ENCODE measurements around the gene SLCO2A1. TPM values are rescaled to one million over a fixed set of nuclear protein-coding genes. Genes with fewer than 3 reads are reported as not detected.

SLCO2A1 gene
- polyA plus RNA-seq, 4 donors: 1.6 to 36.7 (median 4.9) TPM

DNA sequence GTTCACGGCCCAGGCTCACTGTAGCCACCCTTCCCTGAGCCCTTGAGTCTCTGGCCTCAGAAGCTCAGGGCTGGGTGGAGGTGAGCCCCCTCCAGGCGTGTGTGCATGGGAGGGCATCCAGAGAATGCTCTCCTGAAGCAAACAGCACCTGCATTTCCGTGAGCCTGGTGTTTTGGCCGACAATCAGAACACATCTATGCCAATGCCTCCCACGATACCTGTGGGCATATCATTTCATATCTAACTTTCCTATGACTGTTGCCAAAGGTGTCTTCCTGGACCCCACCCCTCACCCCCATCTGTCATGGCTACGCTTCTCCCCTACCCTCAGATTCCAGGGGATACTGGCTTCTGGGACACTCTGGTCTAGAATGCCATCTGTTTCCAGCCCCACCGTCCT lies 80.7 kb downstream of the SLCO2A1 start:
- H3K27me3 ChIP-seq (ENCODE audit: control insufficient read depth in 3 of 3, insufficient read depth in 3 of 3, low read length in 3 of 3): no peaks in the 10 kb centered on the region
- DNase-seq: no peak
- FAIRE-seq: no peak
- H3K36me3 ChIP-seq (ENCODE audit: control insufficient read depth in 3 of 3, insufficient read depth in 2 of 3, low read depth in 1 of 3, low read length in 3 of 3): no peaks in the 10 kb centered on the region
- peaks cover 0 to 10% (median 9%) of the 10 kb centered on the region in 3 donors for H3K4me1 ChIP-seq (ENCODE audit: control insufficient read depth in 3 of 3, insufficient read depth in 2 of 3, low read depth in 1 of 3, low read length in 2 of 3)
- no peak overlapping the region for H3K27ac ChIP-seq (ENCODE audit: low read depth in 1 of 3, low read length in 2 of 3)
- peaks cover 0 to 8% of the 10 kb centered on the region in 2 donors for H3K9me3 ChIP-seq (ENCODE audit: control insufficient read depth in 2 of 2, insufficient read depth in 1 of 2, low read depth in 1 of 2, low read length in 1 of 2)
- WGBS, 3 donors: 79 to 88% (median 82%) methylated on average over 7 of the region's 7 CpGs
- H3K4me3 ChIP-seq (ENCODE audit: low read depth in 1 of 3, low read length in 3 of 3): no peak overlapping the region

DNA sequence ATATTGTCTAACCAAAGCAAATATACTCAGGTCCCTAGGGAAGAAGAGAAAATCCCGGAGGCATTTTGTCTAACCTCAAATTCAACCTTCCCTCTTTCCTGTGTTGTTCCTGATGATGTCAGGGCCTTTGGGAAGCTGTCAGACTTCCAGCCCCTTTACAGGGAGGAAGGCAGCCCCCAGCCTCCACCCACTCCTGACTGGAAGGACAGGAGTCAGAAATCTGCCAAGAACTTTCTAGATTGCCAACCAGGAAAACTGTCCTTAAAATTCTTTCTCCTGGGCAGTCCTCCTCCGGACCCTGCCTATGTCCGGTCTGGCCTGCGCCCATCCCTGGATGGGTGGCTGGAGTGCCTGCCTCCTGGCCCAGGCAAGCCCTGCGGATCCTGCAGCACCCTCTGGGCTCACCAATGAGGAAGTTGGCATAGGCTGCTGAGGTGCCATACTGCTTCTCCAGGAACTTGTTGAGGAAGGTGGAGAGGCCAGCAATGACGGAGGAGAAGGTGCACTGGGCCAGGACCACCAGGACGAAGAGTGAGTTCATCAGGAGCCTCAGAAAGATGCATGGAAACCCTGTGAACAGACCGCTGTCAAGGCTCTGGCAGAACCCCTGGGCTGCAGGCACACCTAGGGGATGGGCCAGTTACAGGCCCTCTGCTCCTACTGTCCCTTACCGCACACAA lies 81.5 kb downstream of the SLCO2A1 start:
- DNase-seq: no peak
- WGBS, 3 donors: 79 to 90% (median 87%) methylated on average over 8 to 9 of the region's 9 CpGs
- H3K4me1 ChIP-seq (ENCODE audit: control insufficient read depth in 3 of 3, insufficient read depth in 2 of 3, low read depth in 1 of 3, low read length in 2 of 3): peaks cover under 1 to 13% (median 12%) of the 10 kb centered on the region in 3 donors
- no peaks in the 10 kb centered on the region for H3K36me3 ChIP-seq (ENCODE audit: control insufficient read depth in 3 of 3, insufficient read depth in 2 of 3, low read depth in 1 of 3, low read length in 3 of 3)
- no peak overlapping the region for H3K27ac ChIP-seq (ENCODE audit: low read depth in 1 of 3, low read length in 2 of 3)
- H3K4me3 ChIP-seq (ENCODE audit: low read depth in 1 of 3, low read length in 3 of 3): no peak overlapping the region
- FAIRE-seq: no peak
- no peaks in the 10 kb centered on the region for H3K27me3 ChIP-seq (ENCODE audit: control insufficient read depth in 3 of 3, insufficient read depth in 3 of 3, low read length in 3 of 3)
- peaks cover 0 to 8% of the 10 kb centered on the region in 2 donors for H3K9me3 ChIP-seq (ENCODE audit: control insufficient read depth in 2 of 2, insufficient read depth in 1 of 2, low read depth in 1 of 2, low read length in 1 of 2)

- peaks cover 4 to 13% (median 12%) of the 10 kb centered on the region in 3 donors for H3K4me1 ChIP-seq (ENCODE audit: control insufficient read depth in 3 of 3, insufficient read depth in 2 of 3, low read depth in 1 of 3, low read length in 2 of 3)
- peak overlapping the region in 1 of 3 donors; percentile 26 for H3K27ac ChIP-seq (ENCODE audit: low read depth in 1 of 3, low read length in 2 of 3)
- no peak for FAIRE-seq
- DNase-seq: no peak
- no peaks in the 10 kb centered on the region for H3K27me3 ChIP-seq (ENCODE audit: control insufficient read depth in 3 of 3, insufficient read depth in 3 of 3, low read length in 3 of 3)
- 85 to 89% (median 85%) methylated on average over 12 of the region's 12 CpGs for WGBS, 3 donors
- H3K36me3 ChIP-seq (ENCODE audit: control insufficient read depth in 3 of 3, insufficient read depth in 2 of 3, low read depth in 1 of 3, low read length in 3 of 3): peaks cover 0 to 6% (median 0%) of the 10 kb centered on the region in 3 donors
- no peak overlapping the region for H3K4me3 ChIP-seq (ENCODE audit: low read depth in 1 of 3, low read length in 3 of 3)
- H3K9me3 ChIP-seq (ENCODE audit: control insufficient read depth in 2 of 2, insufficient read depth in 1 of 2, low read depth in 1 of 2, low read length in 1 of 2): no peaks in the 10 kb centered on the region
Measured at GRCh38 chr3:133945381-133946095, 84.2 kb downstream of the SLCO2A1 start.

DNA sequence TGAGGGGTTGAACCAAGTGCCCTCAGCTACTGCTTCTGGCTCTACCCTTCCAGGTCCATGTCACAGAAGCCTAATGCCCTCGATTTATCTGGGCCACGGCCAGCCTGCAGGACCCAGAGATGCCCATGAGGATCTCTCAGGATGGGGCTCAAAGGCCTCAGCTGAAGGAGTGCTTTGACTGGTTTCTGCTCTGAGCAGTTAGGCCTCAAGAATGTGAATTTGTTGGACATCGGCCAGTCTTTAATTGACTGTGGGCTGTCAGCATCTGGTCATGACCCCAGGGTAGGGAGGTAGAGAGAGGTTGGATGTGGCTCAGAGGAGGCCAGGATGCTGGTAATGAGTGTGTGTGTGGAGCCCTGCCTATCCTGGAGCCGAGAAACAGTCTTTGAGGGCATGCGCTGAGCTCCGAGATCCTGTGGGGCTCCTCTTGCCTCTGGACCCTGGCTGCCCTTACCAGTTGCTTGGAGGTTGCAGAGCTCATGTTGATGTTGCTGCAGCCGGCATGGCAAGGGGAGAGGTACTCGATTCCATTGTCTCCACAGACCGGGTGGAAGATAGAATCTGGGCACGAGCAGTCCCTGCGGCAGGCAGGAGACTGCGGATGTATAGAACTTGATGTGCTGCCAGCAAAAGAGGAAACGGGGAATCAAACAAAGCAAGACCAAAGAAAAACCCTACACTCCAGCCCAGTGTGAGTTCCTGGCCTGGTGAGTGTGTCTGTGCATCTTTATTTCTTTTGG lies 84.9 kb downstream of the SLCO2A1 start:
- no peaks in the 10 kb centered on the region for H3K27me3 ChIP-seq (ENCODE audit: control insufficient read depth in 3 of 3, insufficient read depth in 3 of 3, low read length in 3 of 3)
- peaks cover 0 to 6% (median 0%) of the 10 kb centered on the region in 3 donors for H3K36me3 ChIP-seq (ENCODE audit: control insufficient read depth in 3 of 3, insufficient read depth in 2 of 3, low read depth in 1 of 3, low read length in 3 of 3)
- WGBS, 3 donors: 64 to 86% (median 74%) methylated on average over 13 of the region's 13 CpGs
- no peak overlapping the region for H3K4me3 ChIP-seq (ENCODE audit: low read depth in 1 of 3, low read length in 3 of 3)
- no peak for DNase-seq
- H3K4me1 ChIP-seq (ENCODE audit: control insufficient read depth in 3 of 3, insufficient read depth in 2 of 3, low read depth in 1 of 3, low read length in 2 of 3): peaks cover 4 to 13% (median 12%) of the 10 kb centered on the region in 3 donors
- peak overlapping the region in 2 of 3 donors; percentile 53 to 89 for H3K27ac ChIP-seq (ENCODE audit: low read depth in 1 of 3, low read length in 2 of 3)
- no peaks in the 10 kb centered on the region for H3K9me3 ChIP-seq (ENCODE audit: control insufficient read depth in 2 of 2, insufficient read depth in 1 of 2, low read depth in 1 of 2, low read length in 1 of 2)
- no peak for FAIRE-seq

GRCh38 chr3:133944181-133944580 lies 85.5 kb downstream of the SLCO2A1 start:
- Histone ChIP-seq H3K27ac (ENCODE audit: low read depth in 1 of 3, low read length in 2 of 3) (peak overlapping the region in 2 of 3 donors; percentile 53 to 89), H3K27me3 (ENCODE audit: control insufficient read depth in 3 of 3, insufficient read depth in 3 of 3, low read length in 3 of 3) (no peaks in the 10 kb centered on the region), H3K4me1 (ENCODE audit: control insufficient read depth in 3 of 3, insufficient read depth in 2 of 3, low read depth in 1 of 3, low read length in 2 of 3) (peaks cover 4 to 13% (median 12%) of the 10 kb centered on the region in 3 donors), H3K36me3 (ENCODE audit: control insufficient read depth in 3 of 3, insufficient read depth in 2 of 3, low read depth in 1 of 3, low read length in 3 of 3) (peaks cover 0 to 6% (median 0%) of the 10 kb centered on the region in 3 donors), H3K9me3 (ENCODE audit: control insufficient read depth in 2 of 2, insufficient read depth in 1 of 2, low read depth in 1 of 2, low read length in 1 of 2) (no peaks in the 10 kb centered on the region), H3K4me3 (ENCODE audit: low read depth in 1 of 3, low read length in 3 of 3) (no peak overlapping the region)
- 33 to 66% (median 46%) methylated on average over 2 of the region's 2 CpGs for WGBS, 3 donors
- DNase-seq: peak in 1 of 2 donors; percentile 45
- no peak for FAIRE-seq

GRCh38 chr3:133943639-133944141 lies 86.0 kb downstream of the SLCO2A1 start:
- H3K9me3 ChIP-seq (ENCODE audit: control insufficient read depth in 2 of 2, insufficient read depth in 1 of 2, low read depth in 1 of 2, low read length in 1 of 2): no peaks in the 10 kb centered on the region
- FAIRE-seq (no peak), DNase-seq (peak; percentile 46 to 87)
- H3K36me3 ChIP-seq (ENCODE audit: control insufficient read depth in 3 of 3, insufficient read depth in 2 of 3, low read depth in 1 of 3, low read length in 3 of 3): peaks cover 0 to 6% (median 0%) of the 10 kb centered on the region in 3 donors
- no peaks in the 10 kb centered on the region for H3K27me3 ChIP-seq (ENCODE audit: control insufficient read depth in 3 of 3, insufficient read depth in 3 of 3, low read length in 3 of 3)
- H3K4me3 ChIP-seq (ENCODE audit: low read depth in 1 of 3, low read length in 3 of 3): no peak overlapping the region
- H3K27ac ChIP-seq (ENCODE audit: low read depth in 1 of 3, low read length in 2 of 3): peak overlapping the region in 2 of 3 donors; percentile 53 to 89
- peaks cover 4 to 13% (median 12%) of the 10 kb centered on the region in 3 donors for H3K4me1 ChIP-seq (ENCODE audit: control insufficient read depth in 3 of 3, insufficient read depth in 2 of 3, low read depth in 1 of 3, low read length in 2 of 3)
- WGBS, 3 donors: 13 to 51% (median 23%) methylated on average over 5 of the region's 5 CpGs

DNA sequence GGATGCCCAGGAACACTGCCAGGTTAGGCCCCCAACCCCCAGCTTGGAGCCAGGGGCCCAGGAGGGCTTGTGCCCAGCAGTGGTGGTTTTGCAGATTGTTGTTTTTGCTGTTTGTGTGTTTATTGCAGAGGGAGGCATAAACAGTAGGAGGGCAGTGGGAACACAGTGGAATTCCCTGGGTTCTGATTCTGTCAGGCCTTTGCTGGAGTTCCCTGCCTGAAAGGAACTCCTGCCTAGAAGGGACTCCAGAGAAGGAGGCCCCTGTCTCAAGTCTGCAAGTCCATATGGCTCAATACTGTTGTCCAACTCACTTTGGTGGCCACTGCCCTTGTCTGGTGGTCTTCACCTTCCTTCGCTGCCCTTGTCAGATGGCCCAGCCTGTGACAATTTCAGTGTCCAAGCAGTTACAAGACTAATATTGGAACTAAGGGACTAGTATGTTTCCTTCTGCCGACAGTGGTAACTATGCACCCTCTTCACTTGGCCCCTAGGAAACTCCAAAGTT lies 86.6 kb downstream of the SLCO2A1 start:
- Histone ChIP-seq H3K9me3 (ENCODE audit: control insufficient read depth in 2 of 2, insufficient read depth in 1 of 2, low read depth in 1 of 2, low read length in 1 of 2) (no peaks in the 10 kb centered on the region), H3K27me3 (ENCODE audit: control insufficient read depth in 3 of 3, insufficient read depth in 3 of 3, low read length in 3 of 3) (no peaks in the 10 kb centered on the region), H3K4me1 (ENCODE audit: control insufficient read depth in 3 of 3, insufficient read depth in 2 of 3, low read depth in 1 of 3, low read length in 2 of 3) (peaks cover 4 to 13% (median 12%) of the 10 kb centered on the region in 3 donors), H3K4me3 (ENCODE audit: low read depth in 1 of 3, low read length in 3 of 3) (no peak overlapping the region), H3K36me3 (ENCODE audit: control insufficient read depth in 3 of 3, insufficient read depth in 2 of 3, low read depth in 1 of 3, low read length in 3 of 3) (peaks cover 0 to 7% (median 0%) of the 10 kb centered on the region in 3 donors), H3K27ac (ENCODE audit: low read depth in 1 of 3, low read length in 2 of 3) (peak overlapping the region in 1 of 3 donors; percentile 41)
- WGBS, 3 donors: 86 to 95% (median 87%) methylated on average over 2 of the region's 2 CpGs
- FAIRE-seq (no peak), DNase-seq (no peak)

DNA sequence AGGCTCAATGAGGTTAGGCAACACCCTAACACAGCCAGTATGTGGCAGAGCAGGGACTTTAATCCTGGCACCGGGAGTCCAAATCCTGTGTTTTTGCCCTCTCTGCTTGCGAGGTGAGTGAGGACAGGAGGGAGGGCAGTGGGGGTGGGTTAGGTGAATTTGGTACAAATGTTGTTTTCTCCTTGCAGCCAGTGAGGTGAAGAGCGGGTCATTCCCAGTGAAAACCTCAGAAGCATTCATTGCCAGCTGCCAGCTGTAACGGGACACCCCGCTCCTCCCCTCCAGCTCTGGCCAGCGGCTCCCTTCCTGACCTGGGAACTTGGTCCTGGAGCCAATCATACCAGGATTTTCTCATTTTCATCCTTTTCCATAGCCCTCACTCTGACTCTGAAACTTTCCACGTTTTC lies 88.3 kb downstream of the SLCO2A1 start:
- WGBS, 3 donors: 71 to 82% (median 78%) methylated on average over 7 of the region's 7 CpGs
- peaks cover 6 to 13% (median 12%) of the 10 kb centered on the region in 3 donors for H3K4me1 ChIP-seq (ENCODE audit: control insufficient read depth in 3 of 3, insufficient read depth in 2 of 3, low read depth in 1 of 3, low read length in 2 of 3)

More for the DNA sequence above, 88.3 kb downstream of the SLCO2A1 start:
- DNase-seq (no peak), FAIRE-seq (no peak)
- peaks cover 0 to 7% (median 0%) of the 10 kb centered on the region in 3 donors for H3K36me3 ChIP-seq (ENCODE audit: control insufficient read depth in 3 of 3, insufficient read depth in 2 of 3, low read depth in 1 of 3, low read length in 3 of 3)
- no peaks in the 10 kb centered on the region for H3K9me3 ChIP-seq (ENCODE audit: control insufficient read depth in 2 of 2, insufficient read depth in 1 of 2, low read depth in 1 of 2, low read length in 1 of 2)
- no peak overlapping the region for H3K27ac ChIP-seq (ENCODE audit: low read depth in 1 of 3, low read length in 2 of 3)
- H3K27me3 ChIP-seq (ENCODE audit: control insufficient read depth in 3 of 3, insufficient read depth in 3 of 3, low read length in 3 of 3): no peaks in the 10 kb centered on the region
- no peak overlapping the region for H3K4me3 ChIP-seq (ENCODE audit: low read depth in 1 of 3, low read length in 3 of 3)
